AG09309 (cell line): Measurements from ENCODE around the gene CEMIP.

Experiments
- DNase-seq: peaks from one replicate; pipeline ENCODE4 v3.0.0-alpha.2; 2010; ENCODE audit warnings: low read depth
- H3K4me3 ChIP-seq: 2 replicates; pipeline ENCODE4 v1.5.1; 2011; ENCODE audit warnings: mild to moderate bottlenecking, low read depth, low read length, moderate library complexity; ENCODE audit not compliant: control insufficient read depth
- TF ChIP-seq, protein P1 (sequence below): IDR thresholded peaks from 2 replicates; pipeline ENCODE4 v1.5.1; 2011; ENCODE audit warnings: mild to moderate bottlenecking, low read depth, low read length, inconsistent platforms; ENCODE audit not compliant: insufficient read depth, control insufficient read depth; ENCODE audit errors: missing control alignments

Gene CEMIP

DNA sequence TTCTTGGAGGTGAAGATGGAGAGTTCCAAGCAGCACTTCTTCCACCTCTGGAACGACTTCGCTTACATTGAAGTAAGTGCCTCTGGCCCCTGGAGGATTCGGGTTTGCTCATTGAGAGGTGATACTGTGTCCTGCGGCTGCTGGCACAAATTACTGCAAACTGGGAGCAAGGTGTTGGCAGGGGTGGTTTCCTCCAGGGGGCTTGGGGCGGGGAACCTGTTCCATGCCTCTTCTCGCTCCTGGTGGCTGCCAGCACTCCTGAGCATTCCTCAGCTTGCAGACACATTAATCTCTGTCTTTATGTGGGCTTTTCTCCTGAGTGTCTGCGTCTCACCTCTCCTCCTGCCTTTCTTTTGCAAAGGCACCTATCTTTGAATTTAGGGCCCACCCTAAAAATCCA, 163.1 kb downstream of the CEMIP start:
- no peak for DNase-seq
- TF ChIP-seq, protein P1, sequence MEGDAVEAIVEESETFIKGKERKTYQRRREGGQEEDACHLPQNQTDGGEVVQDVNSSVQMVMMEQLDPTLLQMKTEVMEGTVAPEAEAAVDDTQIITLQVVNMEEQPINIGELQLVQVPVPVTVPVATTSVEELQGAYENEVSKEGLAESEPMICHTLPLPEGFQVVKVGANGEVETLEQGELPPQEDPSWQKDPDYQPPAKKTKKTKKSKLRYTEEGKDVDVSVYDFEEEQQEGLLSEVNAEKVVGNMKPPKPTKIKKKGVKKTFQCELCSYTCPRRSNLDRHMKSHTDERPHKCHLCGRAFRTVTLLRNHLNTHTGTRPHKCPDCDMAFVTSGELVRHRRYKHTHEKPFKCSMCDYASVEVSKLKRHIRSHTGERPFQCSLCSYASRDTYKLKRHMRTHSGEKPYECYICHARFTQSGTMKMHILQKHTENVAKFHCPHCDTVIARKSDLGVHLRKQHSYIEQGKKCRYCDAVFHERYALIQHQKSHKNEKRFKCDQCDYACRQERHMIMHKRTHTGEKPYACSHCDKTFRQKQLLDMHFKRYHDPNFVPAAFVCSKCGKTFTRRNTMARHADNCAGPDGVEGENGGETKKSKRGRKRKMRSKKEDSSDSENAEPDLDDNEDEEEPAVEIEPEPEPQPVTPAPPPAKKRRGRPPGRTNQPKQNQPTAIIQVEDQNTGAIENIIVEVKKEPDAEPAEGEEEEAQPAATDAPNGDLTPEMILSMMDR, result no peak
- no peak overlapping the region for H3K4me3 ChIP-seq

DNA sequence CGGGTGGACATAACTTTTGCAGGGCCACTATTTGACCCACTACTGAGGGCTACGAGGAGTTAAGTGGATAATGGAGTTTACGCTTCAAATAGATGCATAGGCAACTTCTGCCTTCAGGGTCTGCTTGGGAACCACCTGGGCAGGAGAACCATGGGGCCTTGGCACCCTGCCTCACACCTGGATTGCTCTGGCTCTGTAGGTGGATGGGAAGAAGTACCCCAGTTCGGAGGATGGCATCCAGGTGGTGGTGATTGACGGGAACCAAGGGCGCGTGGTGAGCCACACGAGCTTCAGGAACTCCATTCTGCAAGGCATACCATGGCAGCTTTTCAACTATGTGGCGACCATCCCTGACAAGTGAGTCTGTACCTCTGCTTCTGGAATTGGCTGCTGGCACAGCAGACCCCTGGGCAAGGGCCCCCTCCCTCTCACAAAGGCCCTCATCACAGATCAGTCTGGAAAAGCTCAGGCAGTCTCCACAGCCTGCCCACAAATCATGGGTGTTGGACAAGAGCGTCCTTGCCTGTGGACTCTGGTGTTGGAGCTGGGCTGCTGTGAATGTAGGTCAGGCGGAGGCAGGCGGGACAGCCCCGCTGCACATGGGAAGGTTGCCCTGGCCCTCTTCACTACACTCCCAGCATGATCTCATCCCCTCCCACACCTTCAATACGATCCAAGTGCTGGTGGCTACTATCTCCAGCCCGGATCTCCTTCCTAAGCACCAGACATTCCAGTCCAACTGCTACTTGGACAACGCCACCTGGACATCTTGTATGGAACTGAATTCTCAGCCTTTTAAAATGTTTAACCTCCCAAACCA, 163.8 kb downstream of the CEMIP start:
- H3K4me3 ChIP-seq, result no peak overlapping the region
- DNase-seq, result no peak
- TF ChIP-seq, protein P1, result no peak

DNA sequence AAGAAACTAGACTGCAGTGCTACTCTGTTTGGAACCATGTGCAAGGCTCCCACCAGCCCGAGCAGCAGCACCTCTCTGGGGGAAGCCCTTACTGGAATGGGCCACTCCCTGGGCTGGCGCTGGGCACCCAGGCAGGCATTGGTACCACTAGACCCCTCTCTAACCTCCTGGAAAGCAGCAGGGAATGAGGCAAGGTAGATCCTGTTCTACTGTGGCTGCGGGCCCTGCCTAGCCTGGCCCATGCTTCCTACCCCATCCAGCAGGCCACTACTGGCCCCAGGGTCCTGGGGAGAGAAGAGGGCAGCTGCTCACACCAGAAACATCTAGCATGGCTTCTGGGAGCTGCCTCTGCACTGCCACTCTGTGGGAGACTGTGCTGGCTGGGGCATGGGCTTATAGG, 165.6 kb downstream of the CEMIP start:
- H3K4me3 ChIP-seq, result no peak overlapping the region
- TF ChIP-seq, protein P1, result no peak
- DNase-seq, result no peak

DNA sequence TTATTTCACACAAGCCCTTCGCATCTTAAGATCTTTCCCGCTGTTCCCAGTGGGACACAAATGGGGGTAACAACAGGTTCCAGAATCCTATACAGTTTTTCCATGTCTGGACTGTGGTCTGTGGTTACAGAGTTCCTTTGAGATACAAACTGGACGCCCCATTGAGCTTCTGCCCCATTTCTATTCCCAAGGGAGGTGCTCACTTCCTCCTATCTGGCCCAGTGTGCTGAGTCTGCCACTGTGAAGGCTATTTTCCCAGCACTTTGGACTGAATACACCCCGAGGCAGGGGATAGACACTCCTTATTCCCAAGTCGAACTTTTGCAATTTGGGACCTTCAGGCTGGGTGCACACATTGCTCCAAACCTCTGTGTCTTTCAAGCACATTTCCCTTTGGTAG, 166.4 kb downstream of the CEMIP start:
- H3K4me3 ChIP-seq, result no peak overlapping the region
- TF ChIP-seq, protein P1, result no peak
- no peak for DNase-seq

DNA sequence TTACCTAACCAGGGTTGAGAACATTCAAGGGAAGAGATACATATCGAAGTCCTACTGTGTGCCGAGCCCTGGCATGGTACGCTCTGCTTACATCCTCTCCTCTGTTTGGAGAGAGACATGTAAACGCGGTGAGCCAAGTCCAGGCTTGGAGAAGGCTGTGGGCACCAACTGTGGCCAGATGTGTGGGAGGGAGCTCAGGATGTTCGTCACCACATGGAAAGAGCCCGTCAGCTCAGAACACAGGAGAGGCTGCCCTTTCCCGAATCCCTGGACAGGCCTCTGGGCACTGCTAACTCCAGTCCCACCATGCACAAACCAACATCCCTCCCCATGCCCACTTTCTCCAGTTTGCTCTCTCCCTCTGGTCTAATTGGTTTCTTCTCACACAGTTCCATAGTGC, 167.4 kb downstream of the CEMIP start:
- no peak for DNase-seq
- H3K4me3 ChIP-seq, result no peak overlapping the region
- TF ChIP-seq, protein P1, result no peak

DNA sequence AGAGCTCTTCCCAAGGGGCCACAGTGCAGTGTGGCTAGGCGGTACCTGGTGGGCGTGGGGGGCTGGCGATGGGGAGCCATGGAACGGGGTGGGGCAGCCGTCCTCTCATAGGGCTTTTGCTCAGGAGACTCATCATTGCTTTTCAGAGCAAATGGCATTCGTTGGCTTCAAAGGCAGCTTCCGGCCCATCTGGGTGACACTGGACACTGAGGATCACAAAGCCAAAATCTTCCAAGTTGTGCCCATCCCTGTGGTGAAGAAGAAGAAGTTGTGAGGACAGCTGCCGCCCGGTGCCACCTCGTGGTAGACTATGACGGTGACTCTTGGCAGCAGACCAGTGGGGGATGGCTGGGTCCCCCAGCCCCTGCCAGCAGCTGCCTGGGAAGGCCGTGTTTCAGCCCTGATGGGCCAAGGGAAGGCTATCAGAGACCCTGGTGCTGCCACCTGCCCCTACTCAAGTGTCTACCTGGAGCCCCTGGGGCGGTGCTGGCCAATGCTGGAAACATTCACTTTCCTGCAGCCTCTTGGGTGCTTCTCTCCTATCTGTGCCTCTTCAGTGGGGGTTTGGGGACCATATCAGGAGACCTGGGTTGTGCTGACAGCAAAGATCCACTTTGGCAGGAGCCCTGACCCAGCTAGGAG, 169.6 kb downstream of the CEMIP start:
- no peak for DNase-seq
- no peak overlapping the region for H3K4me3 ChIP-seq
- TF ChIP-seq, protein P1, result no peak
